Neural progenitor cell (in vitro differentiated cells): ENCODE measurements around the gene PCSK5. TPM values are rescaled to one million over a fixed set of nuclear protein-coding genes. Genes with fewer than 3 reads are reported as not detected.

Experiments used
- DNase-seq: peaks from one replicate; pipeline ENCODE4 v3.0.0-alpha.2; 2016; ENCODE audit warnings: low spot score
- H2AFZ ChIP-seq: fragments of 200-600 bp; sonication (generic); replicated peaks from 2 replicates; pipeline ENCODE4 v1.6.1; 2016; ENCODE audit warnings: antibody characterized with exemption
- H3F3A ChIP-seq: fragments of 200-600 bp; sonication (generic); 2 replicates; pipeline ENCODE4 v1.6.1; 2016; ENCODE audit warnings: antibody characterized with exemption, low read depth
- H3K27ac ChIP-seq: fragments of 200-600 bp; sonication (generic); 2 replicates; pipeline ENCODE4 v1.5.1; 2016; ENCODE audit warnings: mild to moderate bottlenecking
- H3K27me3 ChIP-seq: fragments of 200-600 bp; sonication (generic); 2 replicates; pipeline ENCODE4 v1.6.1; 2016; ENCODE audit warnings: mild to moderate bottlenecking, moderate library complexity
- H3K36me3 ChIP-seq: fragments of 200-600 bp; sonication (generic); 2 replicates; pipeline ENCODE4 v1.5.1; 2016
- H3K4me1 ChIP-seq: fragments of 200-600 bp; sonication (generic); 2 replicates; pipeline ENCODE4 v1.6.1; 2016; ENCODE audit warnings: mixed run types
- H3K4me2 ChIP-seq: fragments of 200-600 bp; sonication (generic); 2 replicates; pipeline ENCODE4 v1.6.1; 2016
- H3K4me3 ChIP-seq: fragments of 200-600 bp; sonication (generic); 2 replicates; pipeline ENCODE4 v1.5.1; 2016
- H3K79me2 ChIP-seq: fragments of 200-600 bp; sonication (generic); 2 replicates; pipeline ENCODE4 v1.6.1; 2016; ENCODE audit warnings: low read depth
- H3K9ac ChIP-seq: fragments of 200-600 bp; sonication (generic); 2 replicates; pipeline ENCODE4 v1.6.1; 2016
- H3K9me3 ChIP-seq: fragments of 200-600 bp; sonication (generic); 2 replicates; pipeline ENCODE4 v1.5.1; 2016; ENCODE audit warnings: low read depth
- H4K20me1 ChIP-seq: fragments of 200-600 bp; sonication (generic); 2 replicates; pipeline ENCODE4 v1.6.1; 2016; ENCODE audit warnings: low read depth
- H3K27ac Mint-ChIP-seq: 3 replicates; pipeline ENCODE4 v1.8.0; 2021; ENCODE audit warnings: mixed read lengths
- H3K27me3 Mint-ChIP-seq: 2 replicates; pipeline ENCODE4 v1.8.0; 2022; ENCODE audit warnings: low read depth, mild to moderate bottlenecking, inconsistent platforms, moderate library complexity, mixed read lengths; ENCODE audit not compliant: insufficient read depth
- H3K36me3 Mint-ChIP-seq: 3 replicates; pipeline ENCODE4 v1.8.0; 2021; ENCODE audit warnings: mixed read lengths
- H3K4me1 Mint-ChIP-seq: 3 replicates; pipeline ENCODE4 v1.8.0; 2021; ENCODE audit warnings: mixed read lengths
- H3K4me3 Mint-ChIP-seq: 3 replicates; pipeline ENCODE4 v1.8.0; 2021; ENCODE audit warnings: mild to moderate bottlenecking, moderate library complexity, mixed read lengths
- H3K9me3 Mint-ChIP-seq: 3 replicates; pipeline ENCODE4 v1.8.0; 2020; ENCODE audit warnings: mixed read lengths
- EZH2 ChIP-seq: fragments of 200-600 bp; sonication (generic); IDR thresholded peaks from 2 replicates; pipeline ENCODE4 v1.6.1; 2017; ENCODE audit warnings: antibody characterized with exemption, mild to moderate bottlenecking, moderate library complexity
- EZH2phosphoT487 ChIP-seq: fragments of 200-600 bp; sonication (generic); IDR thresholded peaks from 2 replicates; pipeline ENCODE4 v1.6.1; 2017; ENCODE audit warnings: antibody characterized with exemption
- total RNA-seq: library from RNA; depleted of rRNA; stranded (reverse); fragments of >200 nt; gene quantifications from 2 replicates; pipeline ENCODE4 v1.2.3, GENCODE V29; 2015; ENCODE audit warnings: low replicate concordance
- TF ChIP-seq, protein P1 (sequence below): fragments of 200-600 bp; sonication (generic); IDR thresholded peaks from 2 replicates; pipeline ENCODE4 v1.5.1; 2017; ENCODE audit warnings: antibody characterized with exemption, mild to moderate bottlenecking

Gene PCSK5
- total RNA-seq, 1 donor from 2014 or later = 23.4 TPM

DNA sequence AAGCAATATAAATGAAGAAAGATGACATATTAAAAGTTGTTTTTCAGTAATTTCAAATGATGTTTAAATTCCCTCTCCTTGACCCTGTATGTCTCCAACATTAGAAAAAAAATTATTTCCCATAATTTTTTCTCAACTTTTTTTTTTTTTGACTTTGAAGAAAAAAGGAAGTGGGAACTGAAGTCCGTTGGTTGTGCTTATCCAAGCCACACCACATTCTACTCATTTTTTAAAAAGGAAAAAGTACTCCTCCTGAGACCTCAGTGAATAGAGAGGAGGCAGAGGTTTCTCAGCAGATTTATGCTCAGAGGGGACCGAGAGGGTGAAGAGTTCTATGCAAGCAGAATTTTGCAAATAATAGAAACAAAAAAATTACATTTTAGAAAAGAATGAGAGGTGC is 123.3 kb downstream of the PCSK5 start:
- no peak for DNase-seq
- no peak overlapping the region for H3K4me3 ChIP-seq
- H3K4me3 Mint-ChIP-seq = no peak overlapping the region
- H3F3A ChIP-seq = no peaks in the 10 kb centered on the region
- H3K36me3 ChIP-seq = no peaks in the 10 kb centered on the region
- no peak overlapping the region for H2AFZ ChIP-seq
- H3K27ac ChIP-seq = no peak overlapping the region
- H3K4me1 Mint-ChIP-seq = no peaks in the 10 kb centered on the region
- no peaks in the 10 kb centered on the region for H3K4me1 ChIP-seq
- TF ChIP-seq, protein P1, sequence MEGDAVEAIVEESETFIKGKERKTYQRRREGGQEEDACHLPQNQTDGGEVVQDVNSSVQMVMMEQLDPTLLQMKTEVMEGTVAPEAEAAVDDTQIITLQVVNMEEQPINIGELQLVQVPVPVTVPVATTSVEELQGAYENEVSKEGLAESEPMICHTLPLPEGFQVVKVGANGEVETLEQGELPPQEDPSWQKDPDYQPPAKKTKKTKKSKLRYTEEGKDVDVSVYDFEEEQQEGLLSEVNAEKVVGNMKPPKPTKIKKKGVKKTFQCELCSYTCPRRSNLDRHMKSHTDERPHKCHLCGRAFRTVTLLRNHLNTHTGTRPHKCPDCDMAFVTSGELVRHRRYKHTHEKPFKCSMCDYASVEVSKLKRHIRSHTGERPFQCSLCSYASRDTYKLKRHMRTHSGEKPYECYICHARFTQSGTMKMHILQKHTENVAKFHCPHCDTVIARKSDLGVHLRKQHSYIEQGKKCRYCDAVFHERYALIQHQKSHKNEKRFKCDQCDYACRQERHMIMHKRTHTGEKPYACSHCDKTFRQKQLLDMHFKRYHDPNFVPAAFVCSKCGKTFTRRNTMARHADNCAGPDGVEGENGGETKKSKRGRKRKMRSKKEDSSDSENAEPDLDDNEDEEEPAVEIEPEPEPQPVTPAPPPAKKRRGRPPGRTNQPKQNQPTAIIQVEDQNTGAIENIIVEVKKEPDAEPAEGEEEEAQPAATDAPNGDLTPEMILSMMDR = no peak
- TF ChIP-seq EZH2 = no peak
- TF ChIP-seq EZH2phosphoT487 = no peak
- H3K4me2 ChIP-seq = no peak overlapping the region
- no peak overlapping the region for H3K9ac ChIP-seq
- H3K9me3 ChIP-seq = no peaks in the 10 kb centered on the region
- H3K9me3 Mint-ChIP-seq = no peaks in the 10 kb centered on the region
- no peaks in the 10 kb centered on the region for H3K27me3 Mint-ChIP-seq
- H3K79me2 ChIP-seq = peaks cover 7% of the 10 kb centered on the region
- H4K20me1 ChIP-seq = no peaks in the 10 kb centered on the region
- no peak overlapping the region for H3K27ac Mint-ChIP-seq
- peaks cover 6% of the 10 kb centered on the region for H3K36me3 Mint-ChIP-seq
- H3K27me3 ChIP-seq = no peaks in the 10 kb centered on the region

DNA sequence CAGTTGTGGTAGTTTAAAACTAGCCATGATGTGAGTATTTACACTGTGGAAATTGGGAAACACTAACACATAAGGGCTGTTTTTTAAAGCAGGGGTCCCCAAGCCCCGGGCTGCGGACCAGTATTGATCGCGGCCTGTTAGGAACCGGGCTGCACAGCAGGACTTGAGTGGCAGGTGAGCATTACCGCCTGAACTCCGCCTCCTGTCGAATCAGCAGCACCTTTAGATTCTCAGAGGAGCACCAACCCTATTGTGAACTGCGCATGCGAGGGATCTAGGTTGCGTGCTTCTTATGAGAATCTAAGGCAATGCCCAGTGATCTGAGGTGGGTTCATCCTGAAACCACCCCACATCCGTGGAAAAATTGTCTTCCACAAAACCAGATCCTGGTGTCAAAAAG is 127.8 kb downstream of the PCSK5 start:
- DNase-seq = no peak
- H3K4me3 ChIP-seq = no peak overlapping the region
- H3K4me2 ChIP-seq = no peak overlapping the region
- H3K27me3 ChIP-seq = no peaks in the 10 kb centered on the region
- Mint-ChIP-seq H3K27ac (no peak overlapping the region), H3K36me3 (peaks cover 7% of the 10 kb centered on the region), H3K4me1 (peaks cover 16% of the 10 kb centered on the region), H3K27me3 (no peaks in the 10 kb centered on the region), H3K4me3 (no peak overlapping the region), H3K9me3 (no peaks in the 10 kb centered on the region)
- no peaks in the 10 kb centered on the region for H4K20me1 ChIP-seq
- H3K36me3 ChIP-seq = no peaks in the 10 kb centered on the region
- H3K9ac ChIP-seq = no peak overlapping the region
- H2AFZ ChIP-seq = no peak overlapping the region
- TF ChIP-seq EZH2phosphoT487 = no peak
- H3K9me3 ChIP-seq = no peaks in the 10 kb centered on the region
- peaks cover 8% of the 10 kb centered on the region for H3K79me2 ChIP-seq
- no peaks in the 10 kb centered on the region for H3F3A ChIP-seq
- H3K4me1 ChIP-seq = peaks cover 23% of the 10 kb centered on the region
- H3K27ac ChIP-seq = no peak overlapping the region

DNA sequence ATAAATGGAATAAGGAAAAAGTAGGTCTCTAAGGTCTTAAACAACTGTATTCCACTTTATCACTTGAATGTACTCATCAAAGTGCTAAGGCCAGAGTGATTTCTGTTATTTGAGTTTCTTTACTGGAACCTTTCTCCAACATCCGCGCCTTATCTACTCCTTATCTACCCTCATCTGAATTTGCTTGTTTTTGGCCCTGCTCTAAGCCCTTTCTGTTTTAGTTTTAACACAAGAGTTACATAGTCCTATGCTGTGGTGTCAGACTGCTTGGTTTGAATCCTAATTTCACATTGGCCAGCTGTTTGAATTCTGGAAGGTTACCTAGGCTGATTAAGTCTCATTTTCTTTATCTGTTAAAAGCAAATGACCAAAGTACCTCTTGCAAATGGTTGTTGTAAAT is 128.3 kb downstream of the PCSK5 start:
- Histone ChIP-seq H4K20me1 (no peaks in the 10 kb centered on the region), H3K27me3 (no peaks in the 10 kb centered on the region), H3K27ac (no peak overlapping the region), H3K9ac (no peak overlapping the region), H3F3A (no peaks in the 10 kb centered on the region), H3K36me3 (no peaks in the 10 kb centered on the region), H2AFZ (no peak overlapping the region), H3K4me1 (peaks cover 28% of the 10 kb centered on the region), H3K79me2 (peaks cover 8% of the 10 kb centered on the region), H3K4me2 (no peak overlapping the region), H3K9me3 (no peaks in the 10 kb centered on the region), H3K4me3 (no peak overlapping the region)
- TF ChIP-seq, protein P1 = no peak
- no peak for TF ChIP-seq EZH2phosphoT487
- TF ChIP-seq EZH2 = no peak
- Mint-ChIP-seq H3K9me3 (no peaks in the 10 kb centered on the region), H3K4me3 (no peak overlapping the region), H3K36me3 (peaks cover 7% of the 10 kb centered on the region), H3K27me3 (no peaks in the 10 kb centered on the region), H3K4me1 (peaks cover 21% of the 10 kb centered on the region), H3K27ac (no peak overlapping the region)
- no peak for DNase-seq

DNA sequence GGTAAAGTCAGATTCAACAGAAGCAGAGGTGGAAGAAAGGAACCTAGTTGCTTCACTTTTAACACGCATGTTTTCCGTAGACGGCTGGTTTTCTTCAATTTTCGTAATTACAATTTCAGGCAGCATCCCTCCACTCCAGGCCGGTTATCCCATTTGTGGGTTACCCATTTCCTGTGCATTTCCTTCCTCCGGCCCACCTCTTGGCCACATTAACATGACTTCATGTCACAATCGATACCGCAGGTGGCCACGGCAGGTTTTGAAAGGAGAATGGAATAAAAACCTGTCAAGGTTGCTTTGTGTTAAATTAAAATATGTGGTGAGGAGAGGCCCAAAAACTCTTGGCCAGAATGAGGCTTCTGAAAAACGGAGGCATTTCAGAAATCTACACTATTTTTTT is 130.2 kb downstream of the PCSK5 start:
- Histone ChIP-seq H3K27me3 (no peaks in the 10 kb centered on the region), H4K20me1 (no peaks in the 10 kb centered on the region), H3K27ac (no peak overlapping the region), H3K4me1 (peaks cover 28% of the 10 kb centered on the region), H3K9me3 (no peaks in the 10 kb centered on the region), H3K79me2 (peaks cover 8% of the 10 kb centered on the region), H3K36me3 (no peaks in the 10 kb centered on the region), H3K4me3 (no peak overlapping the region), H2AFZ (no peak overlapping the region), H3F3A (no peaks in the 10 kb centered on the region), H3K4me2 (no peak overlapping the region), H3K9ac (no peak overlapping the region)
- no peak for DNase-seq
- peaks cover 12% of the 10 kb centered on the region for H3K36me3 Mint-ChIP-seq
- H3K4me1 Mint-ChIP-seq = peaks cover 27% of the 10 kb centered on the region
- no peaks in the 10 kb centered on the region for H3K9me3 Mint-ChIP-seq
- no peaks in the 10 kb centered on the region for H3K27me3 Mint-ChIP-seq
- no peak overlapping the region for H3K27ac Mint-ChIP-seq
- H3K4me3 Mint-ChIP-seq = no peak overlapping the region
- TF ChIP-seq EZH2 (no peak), EZH2phosphoT487 (no peak)
- TF ChIP-seq, protein P1 = no peak
